Coronary artery (tissue), 2 donors: ENCODE measurements around the gene SNX8.
A peak's percentile ranks its signal among the peaks of the same experiment; 100 is the strongest.

ENCODE experiments used
- DNase-seq: peaks from one replicate; pipeline ENCODE4 v3.0.0-alpha.2; 2017; ENCODE audit warnings: low spot score
- H3K27ac ChIP-seq, 2 donors: fragments of 200-600 bp; sonication (generic); one replicate each; pipeline ENCODE4 v1.5.1; 2016 to 2019
- H3K4me3 ChIP-seq: fragments of 200-600 bp; sonication (generic); 2 replicates; pipeline ENCODE4 v1.5.1; 2016; ENCODE audit warnings: mild to moderate bottlenecking, moderate library complexity
- CTCF ChIP-seq: fragments of 200-600 bp; sonication (generic); IDR thresholded peaks from one replicate; pipeline ENCODE4 v1.5.1; 2019; ENCODE audit warnings: antibody characterized with exemption

The SNX8 gene

GRCh38 chr7:2289111-2289586 is 25.1 kb downstream of the SNX8 start:
- no peak for DNase-seq
- Histone ChIP-seq H3K27ac (no peak overlapping the region), H3K4me3 (no peak overlapping the region)
- no peak for TF ChIP-seq CTCF

DNA sequence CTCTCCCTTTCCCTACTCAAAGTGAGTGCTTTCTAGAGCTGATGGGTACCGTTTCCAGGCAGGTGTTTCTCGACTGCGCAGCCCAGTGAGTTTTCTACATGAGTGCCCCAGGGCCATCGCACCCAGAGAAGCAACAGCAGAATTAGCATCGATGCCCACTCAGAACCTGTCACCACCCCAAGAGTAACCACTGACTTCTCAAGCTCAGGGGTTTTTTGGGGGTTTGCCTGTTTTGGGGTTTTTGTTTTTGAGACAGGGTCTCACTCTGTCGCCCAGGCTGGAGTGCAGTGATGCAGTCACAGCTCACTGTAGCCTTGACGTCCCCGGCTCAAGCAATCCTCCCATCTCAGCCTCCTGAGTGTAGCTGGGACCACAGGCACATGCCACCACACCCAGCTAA is 25.7 kb downstream of the SNX8 start:
- no peak for DNase-seq
- no peak for TF ChIP-seq CTCF
- Histone ChIP-seq H3K4me3 (no peak overlapping the region), H3K27ac (no peak overlapping the region)

GRCh38 chr7:2287745-2288144 is 26.5 kb downstream of the SNX8 start:
- no peak for DNase-seq
- no peak for TF ChIP-seq CTCF
- Histone ChIP-seq H3K4me3 (no peak overlapping the region), H3K27ac (no peak overlapping the region)

DNA sequence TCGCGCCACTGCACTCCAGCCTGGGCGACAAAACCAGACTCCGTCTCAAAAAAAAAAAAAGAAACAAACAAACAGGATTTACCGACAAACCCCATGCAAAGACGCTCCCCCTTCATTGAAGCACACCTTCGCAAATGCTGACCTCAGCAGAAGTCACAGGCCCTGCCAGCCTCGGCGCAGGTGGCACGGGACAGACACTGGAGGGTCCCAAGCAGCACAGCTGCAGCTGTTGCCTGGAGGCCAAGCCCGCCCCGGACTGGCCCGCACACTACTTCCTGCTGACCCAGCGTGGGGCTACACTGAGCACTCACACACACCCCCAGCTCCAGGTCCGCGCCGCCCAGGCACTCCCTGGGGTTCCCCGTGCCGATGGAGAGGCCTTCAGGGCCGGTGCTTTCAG is 31.2 kb downstream of the SNX8 start:
- no peak for TF ChIP-seq CTCF
- Histone ChIP-seq H3K4me3 (no peak overlapping the region), H3K27ac (no peak overlapping the region)
- DNase-seq = no peak

GRCh38 chr7:2282185-2282751 is 32.0 kb downstream of the SNX8 start:
- Histone ChIP-seq H3K4me3 (peak overlapping the region; percentile 42), H3K27ac (no peak overlapping the region)
- no peak for TF ChIP-seq CTCF
- no peak for DNase-seq

DNA sequence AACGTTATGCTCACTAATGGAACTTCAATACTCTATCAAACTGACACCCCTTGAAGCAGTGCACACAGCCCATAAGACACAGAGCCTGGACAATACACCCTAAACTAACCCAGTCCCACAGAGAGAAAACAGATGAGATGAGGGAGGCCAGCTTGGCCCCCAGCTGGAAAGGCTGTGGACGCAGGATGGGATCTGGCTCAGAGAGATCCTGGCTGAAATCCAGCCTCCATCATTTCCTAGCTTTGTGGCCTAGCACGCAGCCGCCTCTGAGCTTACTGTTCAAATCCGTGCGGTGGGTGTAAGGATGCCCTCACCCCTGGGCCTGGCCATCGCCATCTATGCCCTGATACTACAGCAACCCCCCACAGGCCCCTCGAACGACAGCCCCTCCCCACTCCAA is 32.7 kb downstream of the SNX8 start:
- no peak for TF ChIP-seq CTCF
- peak overlapping the region; percentile 42 for H3K4me3 ChIP-seq
- DNase-seq = no peak
- no peak overlapping the region for H3K27ac ChIP-seq

DNA sequence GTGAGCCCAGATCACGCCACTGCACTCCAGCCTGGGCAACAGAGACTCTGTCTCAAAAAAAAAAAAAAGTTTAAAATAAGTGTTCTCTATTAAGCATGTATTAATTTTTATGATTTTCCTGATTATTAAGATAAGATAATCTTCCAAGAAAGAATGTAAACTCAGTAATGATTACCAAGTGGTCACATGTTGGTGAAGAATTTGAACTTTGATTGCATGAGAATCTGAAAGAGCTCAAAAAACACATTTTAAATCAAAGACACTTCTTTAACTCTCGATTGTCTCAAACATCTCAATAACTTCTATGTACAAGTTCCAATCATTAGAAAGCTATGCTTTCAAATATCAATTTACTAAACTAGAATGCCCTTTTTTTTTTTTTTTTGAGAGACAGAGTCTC is 33.8 kb downstream of the SNX8 start:
- no peak for DNase-seq
- no peak overlapping the region for H3K27ac ChIP-seq
- TF ChIP-seq CTCF = no peak

More for the DNA sequence above, 33.8 kb downstream of the SNX8 start:
- no peak overlapping the region for H3K4me3 ChIP-seq
